Neural cell (in vitro differentiated cells): Measurements from ENCODE around the gene SAP30L. TPM values are rescaled to one million over a fixed set of nuclear protein-coding genes. Genes with fewer than 3 reads are reported as not detected.

Source experiments
- H2AFZ ChIP-seq: fragments of 200-600, 300-800 bp; sonication (generic), shearing (Covaris generic); 2 replicates; pipeline ENCODE4 v1.6.0; 2014; ENCODE audit warnings: low read depth, mild to moderate bottlenecking, antibody characterized with exemption, low read length, moderate library complexity
- H3F3A ChIP-seq: fragments of 200-600 bp; shearing (Covaris generic); 2 replicates; pipeline ENCODE4 v1.6.1; 2016; ENCODE audit warnings: mild to moderate bottlenecking, moderate library complexity, mixed read lengths, antibody characterized with exemption, low read length; ENCODE audit not compliant: insufficient read depth, poor library complexity, severe bottlenecking
- H3K27ac ChIP-seq: fragments of 200-600, 300-800 bp; sonication (generic), shearing (Covaris generic); 2 replicates; pipeline ENCODE4 v1.5.1; 2014; ENCODE audit warnings: mild to moderate bottlenecking, low read length, moderate library complexity
- H3K27me3 ChIP-seq: fragments of 300-800, 200-600 bp; sonication (generic), shearing (Covaris generic); 2 replicates; pipeline ENCODE4 v1.6.0; 2014; ENCODE audit warnings: mild to moderate bottlenecking, low read depth, low read length, moderate library complexity; ENCODE audit not compliant: insufficient read depth
- H3K36me3 ChIP-seq: fragments of 300-800, 200-600 bp; sonication (generic), shearing (Covaris generic); 2 replicates; pipeline ENCODE4 v1.5.1; 2014; ENCODE audit warnings: mild to moderate bottlenecking, antibody characterized with exemption, low read length, moderate library complexity; ENCODE audit not compliant: insufficient read depth
- H3K4me2 ChIP-seq: fragments of 300-800, 200-600 bp; sonication (generic), shearing (Covaris generic); 2 replicates; pipeline ENCODE4 v1.6.0; 2014; ENCODE audit warnings: mild to moderate bottlenecking, low read length
- H3K4me3 ChIP-seq: fragments of 300-800, 200-600 bp; sonication (generic), shearing (Covaris generic); 2 replicates; pipeline ENCODE4 v1.5.1; 2014; ENCODE audit warnings: mild to moderate bottlenecking, low read length, moderate library complexity
- H3K79me2 ChIP-seq: fragments of 200-600 bp; shearing (Covaris generic); replicated peaks from 2 replicates; pipeline ENCODE4 v1.6.0; 2014; ENCODE audit warnings: mild to moderate bottlenecking, low read length, moderate library complexity; ENCODE audit not compliant: insufficient read depth
- H3K9ac ChIP-seq: fragments of 300-800, 200-600 bp; sonication (generic), shearing (Covaris generic); 2 replicates; pipeline ENCODE4 v1.6.1; 2016; ENCODE audit warnings: mild to moderate bottlenecking, low read length, mixed read lengths
- H3K9me2 ChIP-seq: fragments of 200-600 bp; shearing (Covaris generic); 2 replicates; pipeline ENCODE4 v1.6.1; 2016; ENCODE audit warnings: mild to moderate bottlenecking, low read length, mixed read lengths; ENCODE audit not compliant: insufficient read depth
- H3K9me3 ChIP-seq: fragments of 200-600, 300-800 bp; sonication (generic), shearing (Covaris generic); 2 replicates; pipeline ENCODE4 v1.6.1; 2016; ENCODE audit warnings: mild to moderate bottlenecking, mixed run types, low read length, moderate library complexity, mixed read lengths
- H4K20me1 ChIP-seq: fragments of 200-600 bp; shearing (Covaris generic); 2 replicates; pipeline ENCODE4 v1.6.1; 2016; ENCODE audit warnings: mild to moderate bottlenecking, mixed run types; ENCODE audit not compliant: insufficient read depth
- EP300 ChIP-seq: fragments of 450-650 bp; conservative IDR thresholded peaks from 2 replicates; pipeline ENCODE4 v1.6.1; 2014; ENCODE audit warnings: antibody characterized with exemption, mild to moderate bottlenecking, moderate library complexity; ENCODE audit not compliant: poor library complexity, severe bottlenecking
- EZH2 ChIP-seq: fragments of 200-600, 300-800 bp; shearing (Covaris generic), sonication (generic); IDR thresholded peaks from 2 replicates; pipeline ENCODE4 v1.6.1; 2014; ENCODE audit warnings: antibody characterized with exemption, low read length, borderline replicate concordance, mild to moderate bottlenecking; ENCODE audit not compliant: insufficient read depth, poor library complexity, severe bottlenecking
- MXI1 ChIP-seq: fragments of 450-650 bp; conservative IDR thresholded peaks from 2 replicates; pipeline ENCODE4 v1.6.1; 2014; ENCODE audit warnings: antibody characterized with exemption, mild to moderate bottlenecking; ENCODE audit not compliant: poor library complexity, severe bottlenecking
- POLR2AphosphoS5 ChIP-seq: IDR thresholded peaks from 2 replicates; pipeline ENCODE4 v1.6.1; 2012
- RAD21 ChIP-seq: fragments of 450-650 bp; conservative IDR thresholded peaks from 2 replicates; pipeline ENCODE4 v1.6.1; 2014; ENCODE audit warnings: antibody characterized with exemption, mild to moderate bottlenecking, moderate library complexity
- SMC3 ChIP-seq: fragments of 450-650 bp; conservative IDR thresholded peaks from 2 replicates; pipeline ENCODE4 v1.6.1; 2014; ENCODE audit warnings: antibody characterized with exemption, mild to moderate bottlenecking, moderate library complexity; ENCODE audit not compliant: poor library complexity
- TAF1 ChIP-seq: IDR thresholded peaks from 2 replicates; pipeline ENCODE4 v1.6.1; 2012; ENCODE audit warnings: low read depth
- polyA plus RNA-seq: library from polyadenylated mRNA; depleted of rRNA; stranded (reverse); fragments of >200 nt; gene quantifications from 2 replicates; pipeline ENCODE4 v1.2.3, GENCODE V29; 2014
- TF ChIP-seq, protein P1 (sequence below): IDR thresholded peaks from 2 replicates; pipeline ENCODE4 v1.6.1; 2012; ENCODE audit warnings: borderline replicate concordance
- TF ChIP-seq, protein P2 (sequence below): fragments of 450-650 bp; IDR thresholded peaks from 2 replicates; pipeline ENCODE4 v1.5.1; 2014; ENCODE audit warnings: antibody characterized with exemption, mild to moderate bottlenecking, moderate library complexity; ENCODE audit not compliant: poor library complexity, severe bottlenecking

Gene SAP30L
- polyA plus RNA-seq, 1 donor from 2014 or later: 18.5 TPM

DNA sequence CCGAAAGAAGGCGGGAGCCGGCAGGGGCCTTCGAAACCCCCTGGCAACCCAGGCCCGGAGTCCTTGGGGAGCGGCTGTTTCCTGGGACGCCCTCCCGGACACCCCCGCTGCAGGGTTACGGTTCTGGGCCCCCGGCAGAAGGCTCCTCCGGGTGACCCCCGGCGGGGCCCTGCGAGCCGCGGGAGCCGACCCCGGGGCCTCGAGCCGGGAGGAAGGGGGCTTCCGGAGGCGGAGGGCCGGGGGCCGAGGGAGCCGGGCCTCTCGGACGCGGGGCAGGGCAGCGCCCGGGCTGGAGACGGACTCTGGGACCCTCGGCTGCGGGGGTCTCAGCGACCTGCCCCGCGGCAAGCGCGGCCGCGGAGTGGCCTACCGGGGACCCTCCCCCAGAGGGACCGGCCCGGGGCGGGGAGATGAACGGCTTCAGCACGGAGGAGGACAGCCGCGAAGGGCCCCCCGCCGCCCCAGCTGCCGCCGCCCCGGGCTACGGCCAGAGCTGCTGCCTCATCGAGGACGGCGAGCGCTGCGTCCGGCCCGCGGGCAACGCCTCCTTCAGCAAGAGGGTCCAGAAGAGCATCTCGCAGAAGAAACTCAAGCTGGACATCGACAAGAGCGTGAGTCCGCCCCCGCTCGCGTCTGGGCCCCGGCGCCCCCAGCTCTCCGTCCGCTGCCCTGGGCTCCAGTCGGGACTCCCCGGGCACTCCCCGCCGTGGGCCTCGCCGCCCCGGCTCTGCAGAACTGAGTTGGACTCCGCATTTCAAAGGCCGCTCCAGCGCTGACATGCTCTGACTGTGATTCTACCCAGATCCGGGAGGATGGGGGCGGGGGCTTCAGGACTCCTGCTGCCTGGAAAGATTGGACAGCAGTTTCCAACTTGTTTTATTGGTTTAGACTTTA, 645 bp downstream of the SAP30L start:
- no peaks in the 10 kb centered on the region for H3F3A ChIP-seq
- peak overlapping the region; percentile 96 for H3K4me3 ChIP-seq
- peak overlapping the region; percentile 23 for H2AFZ ChIP-seq
- TF ChIP-seq MXI1 (peak; percentile 36), POLR2AphosphoS5 (peak; percentile 2), EP300 (no peak), RAD21 (no peak), EZH2 (no peak), SMC3 (no peak)
- TF ChIP-seq, protein P1, sequence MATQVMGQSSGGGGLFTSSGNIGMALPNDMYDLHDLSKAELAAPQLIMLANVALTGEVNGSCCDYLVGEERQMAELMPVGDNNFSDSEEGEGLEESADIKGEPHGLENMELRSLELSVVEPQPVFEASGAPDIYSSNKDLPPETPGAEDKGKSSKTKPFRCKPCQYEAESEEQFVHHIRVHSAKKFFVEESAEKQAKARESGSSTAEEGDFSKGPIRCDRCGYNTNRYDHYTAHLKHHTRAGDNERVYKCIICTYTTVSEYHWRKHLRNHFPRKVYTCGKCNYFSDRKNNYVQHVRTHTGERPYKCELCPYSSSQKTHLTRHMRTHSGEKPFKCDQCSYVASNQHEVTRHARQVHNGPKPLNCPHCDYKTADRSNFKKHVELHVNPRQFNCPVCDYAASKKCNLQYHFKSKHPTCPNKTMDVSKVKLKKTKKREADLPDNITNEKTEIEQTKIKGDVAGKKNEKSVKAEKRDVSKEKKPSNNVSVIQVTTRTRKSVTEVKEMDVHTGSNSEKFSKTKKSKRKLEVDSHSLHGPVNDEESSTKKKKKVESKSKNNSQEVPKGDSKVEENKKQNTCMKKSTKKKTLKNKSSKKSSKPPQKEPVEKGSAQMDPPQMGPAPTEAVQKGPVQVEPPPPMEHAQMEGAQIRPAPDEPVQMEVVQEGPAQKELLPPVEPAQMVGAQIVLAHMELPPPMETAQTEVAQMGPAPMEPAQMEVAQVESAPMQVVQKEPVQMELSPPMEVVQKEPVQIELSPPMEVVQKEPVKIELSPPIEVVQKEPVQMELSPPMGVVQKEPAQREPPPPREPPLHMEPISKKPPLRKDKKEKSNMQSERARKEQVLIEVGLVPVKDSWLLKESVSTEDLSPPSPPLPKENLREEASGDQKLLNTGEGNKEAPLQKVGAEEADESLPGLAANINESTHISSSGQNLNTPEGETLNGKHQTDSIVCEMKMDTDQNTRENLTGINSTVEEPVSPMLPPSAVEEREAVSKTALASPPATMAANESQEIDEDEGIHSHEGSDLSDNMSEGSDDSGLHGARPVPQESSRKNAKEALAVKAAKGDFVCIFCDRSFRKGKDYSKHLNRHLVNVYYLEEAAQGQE: no peak
- TF ChIP-seq, protein P2, sequence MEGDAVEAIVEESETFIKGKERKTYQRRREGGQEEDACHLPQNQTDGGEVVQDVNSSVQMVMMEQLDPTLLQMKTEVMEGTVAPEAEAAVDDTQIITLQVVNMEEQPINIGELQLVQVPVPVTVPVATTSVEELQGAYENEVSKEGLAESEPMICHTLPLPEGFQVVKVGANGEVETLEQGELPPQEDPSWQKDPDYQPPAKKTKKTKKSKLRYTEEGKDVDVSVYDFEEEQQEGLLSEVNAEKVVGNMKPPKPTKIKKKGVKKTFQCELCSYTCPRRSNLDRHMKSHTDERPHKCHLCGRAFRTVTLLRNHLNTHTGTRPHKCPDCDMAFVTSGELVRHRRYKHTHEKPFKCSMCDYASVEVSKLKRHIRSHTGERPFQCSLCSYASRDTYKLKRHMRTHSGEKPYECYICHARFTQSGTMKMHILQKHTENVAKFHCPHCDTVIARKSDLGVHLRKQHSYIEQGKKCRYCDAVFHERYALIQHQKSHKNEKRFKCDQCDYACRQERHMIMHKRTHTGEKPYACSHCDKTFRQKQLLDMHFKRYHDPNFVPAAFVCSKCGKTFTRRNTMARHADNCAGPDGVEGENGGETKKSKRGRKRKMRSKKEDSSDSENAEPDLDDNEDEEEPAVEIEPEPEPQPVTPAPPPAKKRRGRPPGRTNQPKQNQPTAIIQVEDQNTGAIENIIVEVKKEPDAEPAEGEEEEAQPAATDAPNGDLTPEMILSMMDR: no peak
- no peaks in the 10 kb centered on the region for H3K9me3 ChIP-seq
- H3K27me3 ChIP-seq: no peaks in the 10 kb centered on the region
- H3K9me2 ChIP-seq: no peaks in the 10 kb centered on the region
- no peaks in the 10 kb centered on the region for H4K20me1 ChIP-seq
- peak overlapping the region; percentile 65 for H3K9ac ChIP-seq
- peak overlapping the region; percentile 83 for H3K4me2 ChIP-seq
- no peak overlapping the region for H3K27ac ChIP-seq
- H3K79me2 ChIP-seq: peaks cover 21% of the 10 kb centered on the region
- no peaks in the 10 kb centered on the region for H3K36me3 ChIP-seq

DNA sequence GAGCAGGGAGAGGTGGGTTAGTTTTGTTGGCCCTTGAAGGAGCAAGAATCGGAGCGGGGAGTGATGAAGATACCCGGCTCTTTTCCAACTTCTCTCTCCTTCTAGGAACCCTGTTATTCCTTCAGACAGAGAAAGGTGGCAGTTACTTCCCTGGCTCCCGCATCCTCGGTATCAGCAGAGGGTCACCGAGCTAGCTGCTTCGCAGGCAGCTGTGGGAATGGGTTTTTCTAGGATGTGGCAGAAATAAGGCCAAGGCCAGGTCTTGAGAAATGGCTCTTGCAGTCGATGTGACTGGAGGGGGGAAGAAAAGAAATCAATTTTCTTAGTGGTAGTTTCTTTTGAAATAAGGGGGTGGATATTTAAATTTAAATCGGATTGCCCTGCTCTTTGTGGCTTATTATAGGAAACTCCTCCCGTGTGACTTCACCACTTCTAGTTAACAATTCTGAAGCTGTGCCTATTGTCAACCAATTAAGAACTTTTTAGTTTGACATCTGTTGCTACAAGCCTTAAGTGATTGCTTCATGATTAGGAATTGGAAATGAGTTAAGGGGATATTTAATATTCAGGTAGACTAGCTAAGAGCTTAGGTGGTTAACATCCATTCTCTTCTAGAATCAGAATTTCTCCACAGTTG, 1.4 kb downstream of the SAP30L start:
- H3F3A ChIP-seq: no peaks in the 10 kb centered on the region
- H3K4me2 ChIP-seq: peak overlapping the region; percentile 83
- no peaks in the 10 kb centered on the region for H3K9me2 ChIP-seq
- no peak overlapping the region for H3K27ac ChIP-seq
- TF ChIP-seq RAD21: peak; percentile 20
- no peak for TF ChIP-seq TAF1
- no peaks in the 10 kb centered on the region for H3K27me3 ChIP-seq
- H3K79me2 ChIP-seq: peaks cover 21% of the 10 kb centered on the region
- no peaks in the 10 kb centered on the region for H3K9me3 ChIP-seq
- H2AFZ ChIP-seq: no peak overlapping the region
- no peaks in the 10 kb centered on the region for H3K36me3 ChIP-seq
- peak overlapping the region; percentile 96 for H3K4me3 ChIP-seq
- no peaks in the 10 kb centered on the region for H4K20me1 ChIP-seq
- H3K9ac ChIP-seq: peak overlapping the region; percentile 65
